Mucosa of descending colon (tissue), 3 donors: ENCODE measurements around the gene PTGIR. TPM values are rescaled to one million over a fixed set of nuclear protein-coding genes. Genes with fewer than 3 reads are reported as not detected.

Source experiments
- ATAC-seq: fragments of 200-7000 bp; cut with Tn5 transposase; one replicate; pipeline ENCODE4 v1.9.1; 2020; ENCODE audit warnings: mild to moderate bottlenecking, moderate library complexity
- DNase-seq, 3 donors: peaks; one replicate each; pipeline ENCODE4 v3.0.0-alpha.2; 2020
- H3K36me3 ChIP-seq: fragments of 200-600 bp; one replicate; pipeline ENCODE4 v1.8.0; 2021; ENCODE audit warnings: low read depth, mild to moderate bottlenecking
- H3K4me1 ChIP-seq: fragments of 200-600 bp; one replicate; pipeline ENCODE4 v1.8.0; 2021; ENCODE audit warnings: low read depth, mild to moderate bottlenecking
- H3K4me3 ChIP-seq: fragments of 200-600 bp; one replicate; pipeline ENCODE4 v1.8.0; 2021; ENCODE audit warnings: mild to moderate bottlenecking
- H3K9me3 ChIP-seq: fragments of 200-600 bp; one replicate; pipeline ENCODE4 v1.8.0; 2021; ENCODE audit warnings: mild to moderate bottlenecking
- CTCF ChIP-seq: fragments of 200-600 bp; IDR thresholded peaks from one replicate; pipeline ENCODE4 v1.8.0; 2022; ENCODE audit warnings: antibody characterized with exemption, mild to moderate bottlenecking
- intact Hi-C, 2 donors: fragments of 100-400 bp; cut with DNase I in 1 of 2; cut with micrococcal nuclease in 1 of 2; formaldehyde crosslinking; loops; one replicate each; pipeline versions ENCODE4 v1.11.0 to v1.11.1; 2022; cut with DNase I, micrococcal nuclease
- total RNA-seq, 3 donors: library from RNA; stranded (reverse); fragmentation: NEBNext Ultra II Directional in 2 of 3; extraction: Animal tissue kit (Norgen Biotek cat#: 25700) in 2 of 3; gene quantifications; one replicate each; pipeline versions ENCODE4 v1.2.1 to v1.2.4, GENCODE V29; 2021 to 2023
- donor health status: DM: no; HTN: no; CAD: no; lungs with moderate emphysema.
- donor health status: DM: no; HTN: no; CAD: no.
- donor health status: DM: no; HTN: yes; CAD: no.

Gene PTGIR
- total RNA-seq, 3 donors from 2014 or later: 0.49 to 2.4 (median 2.1) TPM

GRCh38 chr19:46607448-46607841 is 17.4 kb downstream of the PTGIR start:
- DNase-seq (peak in 1 of 3 donors; percentile 20), ATAC-seq (no peak)
- TF ChIP-seq CTCF: no peak
- no peaks in the 10 kb centered on the region for H3K9me3 ChIP-seq
- H3K4me1 ChIP-seq: peaks cover 16% of the 10 kb centered on the region
- H3K36me3 ChIP-seq: peaks cover 18% of the 10 kb centered on the region
- no peak overlapping the region for H3K4me3 ChIP-seq
- intact Hi-C loops: no loop called here

- ATAC-seq: no peak
- Histone ChIP-seq H3K4me1 (peaks cover 18% of the 10 kb centered on the region), H3K4me3 (no peak overlapping the region), H3K9me3 (no peaks in the 10 kb centered on the region), H3K36me3 (peaks cover 18% of the 10 kb centered on the region)
- intact Hi-C loops: no loop called here
- no peak for TF ChIP-seq CTCF
- DNase-seq: peak in 1 of 3 donors; percentile 9
Observed at GRCh38 chr19:46606681-46607447, 18.0 kb downstream of the PTGIR start.

DNA sequence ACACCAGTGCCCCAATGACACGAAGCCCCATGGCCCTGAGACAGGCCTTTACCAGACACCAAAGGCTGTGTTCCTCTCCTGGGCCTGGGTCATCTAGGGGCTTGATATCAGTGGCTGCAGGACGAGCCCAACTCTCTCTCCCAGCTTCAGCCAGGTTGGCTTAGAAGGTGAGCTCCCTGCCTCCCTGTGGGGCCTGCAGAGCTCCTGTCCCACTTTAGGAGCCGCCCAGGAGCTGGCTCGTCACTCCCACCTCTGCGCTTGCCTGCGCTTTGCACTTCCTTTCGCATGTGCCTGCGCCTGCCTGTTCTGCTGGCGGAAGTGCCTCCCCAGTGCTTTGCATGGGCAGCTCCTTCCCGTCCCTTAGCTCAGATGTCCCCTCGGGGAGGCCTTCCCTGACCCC is 18.9 kb downstream of the PTGIR start:
- Histone ChIP-seq H3K9me3 (no peaks in the 10 kb centered on the region), H3K4me1 (peaks cover 18% of the 10 kb centered on the region), H3K4me3 (no peak overlapping the region), H3K36me3 (peaks cover 18% of the 10 kb centered on the region)
- ATAC-seq (no peak), DNase-seq (no peak)
- intact Hi-C loops: no loop called here
- TF ChIP-seq CTCF: no peak

DNA sequence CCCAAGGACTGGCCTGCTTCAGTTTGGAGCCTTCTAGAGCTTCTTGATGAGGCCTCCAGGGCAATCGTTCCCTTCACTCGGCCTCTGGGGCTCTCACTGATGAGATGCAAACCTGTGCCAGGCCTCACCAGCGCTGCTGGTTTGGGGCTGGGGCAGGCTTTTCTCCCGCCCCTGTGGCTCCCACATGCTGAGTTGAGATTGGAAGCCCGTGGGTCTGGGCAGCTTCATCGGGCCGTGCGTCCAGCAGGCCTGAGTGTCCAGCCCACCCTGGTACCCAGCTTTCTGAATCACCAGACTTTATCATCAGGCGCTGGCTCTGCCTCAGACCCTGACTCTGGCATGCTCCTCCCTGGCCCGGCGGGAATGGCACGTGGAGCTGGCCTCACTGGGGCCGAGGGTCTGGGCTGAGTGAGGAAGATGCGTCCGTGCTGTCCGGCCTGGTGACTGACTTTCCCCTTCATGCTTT is 19.5 kb downstream of the PTGIR start:
- no peak for TF ChIP-seq CTCF
- H3K4me3 ChIP-seq: no peak overlapping the region
- no peaks in the 10 kb centered on the region for H3K9me3 ChIP-seq
- H3K36me3 ChIP-seq: peaks cover 18% of the 10 kb centered on the region
- intact Hi-C loops: no loop called here
- no peak for ATAC-seq
- peak in 1 of 3 donors; percentile 16 for DNase-seq
- H3K4me1 ChIP-seq: peaks cover 18% of the 10 kb centered on the region

DNA sequence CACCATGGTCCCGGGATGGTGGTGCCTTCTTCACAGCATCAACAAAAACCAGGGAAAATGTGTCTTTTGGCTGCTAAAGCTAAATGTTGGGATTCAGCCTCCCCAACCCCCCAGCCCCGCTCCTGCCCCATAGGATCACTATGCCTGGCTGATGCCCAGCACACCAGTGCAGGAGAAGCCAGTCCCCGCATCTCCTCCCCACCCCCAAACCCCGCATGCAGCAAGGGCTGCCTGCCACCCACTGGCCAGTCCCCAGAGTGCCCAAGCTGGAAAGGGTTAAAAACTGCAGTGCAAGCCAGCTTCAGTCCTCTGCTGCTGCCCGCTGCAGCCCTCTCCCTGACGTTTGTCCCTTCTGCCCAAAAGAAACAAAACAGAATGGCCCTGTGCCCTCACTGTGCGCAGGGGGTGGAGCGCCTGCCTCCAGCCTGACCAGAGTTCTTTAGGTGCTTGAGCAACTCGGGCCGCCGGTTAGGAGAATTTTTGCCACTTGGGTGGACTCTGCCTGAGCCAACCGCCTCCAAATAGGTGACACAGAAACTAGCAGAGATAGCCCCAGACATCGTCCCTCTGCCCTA is 20.0 kb downstream of the PTGIR start:
- TF ChIP-seq CTCF: no peak
- Histone ChIP-seq H3K36me3 (peaks cover 17% of the 10 kb centered on the region), H3K4me3 (no peak overlapping the region), H3K9me3 (no peaks in the 10 kb centered on the region), H3K4me1 (peaks cover 18% of the 10 kb centered on the region)
- no peak for ATAC-seq
- peak in 1 of 3 donors; percentile 34 for DNase-seq
- intact Hi-C loops: no loop called here
